IPS DF 4.7 (cell line): Measurements from ENCODE around the gene IQCC.
"Not testable (repeated sequence)": the region's sequence is repeated elsewhere in the genome, so short reads cannot be mapped to it uniquely, and the experiment has no call there.

Source experiments
- DNase-seq: peaks from one replicate; pipeline ENCODE4 v3.0.0-alpha.2; 2013; ENCODE audit warnings: low spot score; ENCODE audit errors: extremely low read depth

The IQCC gene

GRCh38 chr1:32205401-32206370 is at the start of gene IQCC:
Gene IQCC, plus strand, starts transcription at chr1:32205671. Its CDS starts 11 bp downstream, at chr1:32205682.
- no peak for DNase-seq

- DNase-seq = no peak
These were observed 46.3 kb upstream of the IQCC start for GRCh38 chr1:32159189-32159588.

GRCh38 chr1:32163405-32163804 is 42.1 kb upstream of the IQCC start:
- no peak for DNase-seq

- DNase-seq = not testable (repeated sequence)
These were observed 39.8 kb upstream of the IQCC start for GRCh38 chr1:32165633-32166032.

- DNase-seq = no peak
These were observed 34.5 kb upstream of the IQCC start for GRCh38 chr1:32170991-32171390.

GRCh38 chr1:32172621-32173245 is 32.7 kb upstream of the IQCC start:
- DNase-seq = no peak

GRCh38 chr1:32178380-32179192 is 26.9 kb upstream of the IQCC start:
- no peak for DNase-seq

- DNase-seq = no peak
These were observed 26.4 kb upstream of the IQCC start for GRCh38 chr1:32179193-32179442.

GRCh38 chr1:32179443-32180185 is 25.9 kb upstream of the IQCC start, which contains the start of gene TXLNA:
Gene TXLNA, plus strand, starts transcription at chr1:32179675. Its CDS starts 671 bp downstream, at chr1:32180346.
- no peak for DNase-seq

- no peak for DNase-seq
These were observed 25.0 kb upstream of the IQCC start for GRCh38 chr1:32180186-32181060.

GRCh38 chr1:32181065-32181464 is 24.4 kb upstream of the IQCC start:
- DNase-seq = no peak

GRCh38 chr1:32181563-32181962 is 23.9 kb upstream of the IQCC start:
- no peak for DNase-seq

GRCh38 chr1:32182060-32182459 is 23.4 kb upstream of the IQCC start:
- no peak for DNase-seq

- DNase-seq = no peak
These were observed 20.8 kb upstream of the IQCC start for GRCh38 chr1:32184650-32185049.

GRCh38 chr1:32186077-32186476 is 19.4 kb upstream of the IQCC start:
- no peak for DNase-seq

GRCh38 chr1:32186491-32186890 is 19.0 kb upstream of the IQCC start:
- no peak for DNase-seq

GRCh38 chr1:32187850-32188249 is 17.6 kb upstream of the IQCC start:
- DNase-seq = no peak

GRCh38 chr1:32192220-32192948 is 13.1 kb upstream of the IQCC start:
- no peak for DNase-seq

GRCh38 chr1:32194984-32195383 is 10.5 kb upstream of the IQCC start:
- DNase-seq = no peak

GRCh38 chr1:32195531-32195930 is 9.9 kb upstream of the IQCC start:
- no peak for DNase-seq
